Activated CD4-positive, alpha-beta memory T cell treated with anti-CD3 and anti-CD28 coated beads for 36 hours (primary cell): ENCODE results near the gene KLF16. TPM values are rescaled to one million over a fixed set of nuclear protein-coding genes. Genes with fewer than 3 reads are reported as not detected.

Experiments
- CTCF ChIA-PET: fragments of 350-600 bp; sonication (Branson Sonifier 250); formaldehyde crosslinking; loops from one replicate; lab custom pipeline; 2021; ENCODE audit warnings: antibody characterized with exemption, inconsistent platforms; lab: Charles Lee
- POLR2A ChIA-PET: fragments of 350-600 bp; sonication (Branson Sonifier 250); formaldehyde crosslinking; loops from one replicate; lab custom pipeline; 2021; ENCODE audit warnings: antibody characterized with exemption; lab: Charles Lee
- DNase-seq: peaks from one replicate; pipeline ENCODE4 v3.0.0-alpha.2; 2020
- H3K27ac Mint-ChIP-seq: one replicate; pipeline ENCODE4 v1.8.0; 2021; ENCODE audit warnings: mixed read lengths
- H3K27me3 Mint-ChIP-seq: one replicate; pipeline ENCODE4 v1.8.0; 2021; ENCODE audit warnings: mixed read lengths
- H3K36me3 Mint-ChIP-seq: one replicate; pipeline ENCODE4 v1.8.0; 2021; ENCODE audit warnings: mixed read lengths
- H3K4me1 Mint-ChIP-seq: one replicate; pipeline ENCODE4 v1.8.0; 2021; ENCODE audit warnings: low read depth, mixed read lengths
- H3K4me3 Mint-ChIP-seq: one replicate; pipeline ENCODE4 v1.8.0; 2021; ENCODE audit warnings: mild to moderate bottlenecking, mixed read lengths
- H3K9me3 Mint-ChIP-seq: one replicate; pipeline ENCODE4 v1.8.0; 2021; ENCODE audit warnings: mixed read lengths
- intact Hi-C: fragments of 100-400 bp; cut with micrococcal nuclease; formaldehyde crosslinking; loops from one replicate; pipeline ENCODE4 v1.15.1; 2023
- total RNA-seq, 2 experiments: library from RNA; stranded (reverse); gene quantifications; one replicate each; pipeline ENCODE4 v1.2.3, GENCODE V29; 2021

Gene KLF16
- total RNA-seq, 2 experiments from 2014 or later: 23.3 to 24.2 TPM

DNA sequence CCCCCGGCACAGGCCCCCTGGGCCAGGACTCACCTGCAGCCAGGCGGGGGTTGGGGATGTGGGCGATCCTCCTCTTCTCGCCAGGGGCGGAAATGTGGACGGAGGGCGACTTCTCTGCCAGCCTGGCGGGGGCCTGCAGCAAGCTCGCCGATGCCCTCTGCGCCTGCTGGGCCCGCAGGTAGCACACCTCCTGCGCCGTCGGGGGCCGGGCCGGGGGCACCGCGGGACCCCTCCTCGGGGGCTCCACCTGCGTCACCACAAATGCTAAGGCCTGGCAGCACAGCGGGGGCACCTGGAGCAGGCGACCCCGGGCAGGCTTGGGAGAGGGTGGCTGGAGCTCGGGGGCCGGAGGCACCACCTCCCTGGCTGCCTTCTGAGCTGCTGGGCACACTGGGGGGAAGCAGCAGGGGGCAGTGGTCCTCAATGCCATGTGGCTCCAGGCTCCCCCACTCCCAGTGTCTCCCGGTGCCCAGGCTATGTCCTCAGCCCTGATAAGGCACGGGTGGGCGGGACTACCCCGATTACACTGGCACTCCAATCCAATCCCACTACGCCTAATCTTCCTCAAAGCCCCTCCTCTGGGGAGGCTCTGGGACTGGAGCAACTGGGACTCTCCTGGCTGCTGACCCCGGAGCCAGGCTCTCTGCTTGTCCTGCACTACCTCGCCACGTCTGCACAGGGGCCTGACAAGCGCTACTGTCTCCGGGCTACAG is 39.7 kb downstream of the KLF16 start:
- CTCF ChIA-PET: interaction anchor here (0.8 kb wide), 1 partner anchor 14 kb away, joined by 3 read pairs; no protein-coding TSS in a partner anchor
- Mint-ChIP-seq H3K4me1 (no peaks in the 10 kb centered on the region), H3K27ac (no peak overlapping the region), H3K27me3 (no peaks in the 10 kb centered on the region), H3K9me3 (no peaks in the 10 kb centered on the region), H3K36me3 (peaks cover 21% of the 10 kb centered on the region), H3K4me3 (no peak overlapping the region)
- DNase-seq: no peak
- intact Hi-C loops: no loop called here
- POLR2A ChIA-PET: no interaction called here

DNA sequence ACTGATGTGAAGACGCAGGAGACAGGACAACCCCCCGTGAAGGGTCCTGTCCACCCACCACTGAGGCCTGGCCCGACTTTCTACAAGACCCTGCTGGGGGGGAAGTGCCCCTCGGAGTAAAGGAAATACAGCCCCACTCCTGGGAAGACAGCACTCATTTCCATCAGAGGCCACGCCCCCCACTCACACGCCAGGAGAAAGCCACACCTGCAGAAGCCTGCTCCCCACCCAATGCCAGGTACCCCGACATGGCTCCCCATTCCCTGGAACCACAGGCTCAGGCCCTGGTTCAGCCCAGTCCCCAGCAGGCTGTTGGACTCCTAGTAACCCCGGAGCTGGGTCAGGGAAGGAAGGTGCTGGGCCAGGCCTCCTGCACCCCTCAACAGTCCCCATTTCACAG is 40.4 kb downstream of the KLF16 start:
- no peaks in the 10 kb centered on the region for H3K9me3 Mint-ChIP-seq
- CTCF ChIA-PET: no interaction called here
- no peak overlapping the region for H3K27ac Mint-ChIP-seq
- H3K4me3 Mint-ChIP-seq: no peak overlapping the region
- H3K27me3 Mint-ChIP-seq: no peaks in the 10 kb centered on the region
- POLR2A ChIA-PET: no interaction called here
- no peaks in the 10 kb centered on the region for H3K4me1 Mint-ChIP-seq
- peaks cover 23% of the 10 kb centered on the region for H3K36me3 Mint-ChIP-seq
- intact Hi-C loops: no loop called here
- no peak for DNase-seq

DNA sequence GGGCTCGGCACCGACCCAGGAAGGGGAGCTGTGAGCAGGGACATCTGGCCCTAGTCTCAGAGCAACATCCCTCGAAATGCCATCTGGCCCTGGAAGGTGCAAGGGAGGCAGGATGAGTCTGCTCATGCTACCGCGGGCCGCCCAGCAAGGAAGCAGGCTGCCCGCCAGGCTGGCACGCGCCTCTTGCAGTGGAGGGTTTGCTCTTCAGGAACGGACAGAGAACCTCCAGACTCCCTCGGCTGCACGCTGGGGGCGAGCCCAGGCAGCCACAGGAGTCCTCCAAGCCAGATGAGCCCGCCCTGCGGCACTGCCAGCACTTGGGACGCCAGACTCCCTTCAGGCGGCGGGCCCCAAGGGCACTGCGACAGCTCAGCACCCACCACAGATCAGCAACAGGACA is 41.2 kb downstream of the KLF16 start:
- intact Hi-C loops: no loop called here
- Mint-ChIP-seq H3K27ac (no peak overlapping the region), H3K27me3 (no peaks in the 10 kb centered on the region), H3K36me3 (peaks cover 24% of the 10 kb centered on the region), H3K4me1 (no peaks in the 10 kb centered on the region), H3K9me3 (no peaks in the 10 kb centered on the region), H3K4me3 (no peak overlapping the region)
- DNase-seq: no peak
- POLR2A ChIA-PET: no interaction called here
- CTCF ChIA-PET: interaction anchor here (0.8 kb wide), 1 partner anchor 16 kb away, joined by 3 read pairs; no protein-coding TSS in a partner anchor

DNA sequence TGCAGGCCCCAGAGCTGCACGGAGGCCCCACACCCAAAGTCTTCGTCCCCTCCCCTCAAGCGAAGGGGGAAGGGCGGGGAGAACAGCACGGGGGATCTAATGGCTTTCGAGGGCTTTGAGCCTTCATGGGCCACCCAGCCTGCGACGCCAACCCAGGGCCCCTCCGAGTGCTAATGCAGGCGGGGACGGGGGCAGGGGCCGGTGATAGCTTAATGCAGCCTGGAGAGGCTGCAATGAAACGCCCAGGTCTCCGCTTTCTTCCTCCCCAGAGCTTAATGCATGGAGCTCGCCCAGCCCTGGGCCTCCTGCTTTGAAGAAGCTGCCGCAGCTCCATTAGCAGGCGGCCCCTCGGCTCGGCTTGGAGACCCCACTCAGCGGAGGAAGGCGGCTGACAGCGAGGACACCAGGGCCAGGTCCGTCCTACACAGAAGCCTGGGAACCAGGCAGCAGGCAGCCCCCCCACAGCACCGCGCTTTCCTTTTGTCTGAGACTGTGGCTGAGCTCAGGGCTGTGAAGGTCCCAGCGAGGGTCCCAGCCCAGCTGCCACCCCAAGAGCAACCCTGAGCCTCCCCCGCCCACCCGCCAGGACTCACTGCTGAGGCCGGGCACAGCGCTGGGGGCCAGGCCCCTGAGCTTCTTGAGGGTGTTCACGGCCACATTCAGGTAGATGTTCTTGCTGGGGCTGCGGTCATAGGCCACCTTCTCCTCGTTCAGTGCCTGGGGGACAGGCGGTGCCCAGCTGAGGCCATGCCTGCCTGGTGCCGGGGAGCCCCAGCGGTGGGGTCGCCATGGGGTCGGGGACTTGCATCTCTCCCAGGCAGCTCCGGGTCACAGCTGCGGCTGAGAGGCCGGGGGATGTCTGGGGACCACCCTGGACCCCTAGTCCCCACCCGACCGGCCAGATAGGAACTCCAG is 43.8 kb downstream of the KLF16 start:
- Mint-ChIP-seq H3K36me3 (peaks cover 23% of the 10 kb centered on the region), H3K4me1 (no peaks in the 10 kb centered on the region), H3K27ac (no peak overlapping the region), H3K9me3 (no peaks in the 10 kb centered on the region), H3K27me3 (no peaks in the 10 kb centered on the region), H3K4me3 (no peak overlapping the region)
- ChIA-PET CTCF (no interaction called here), POLR2A (no interaction called here)
- no peak for DNase-seq
- intact Hi-C loops: no loop called here

DNA sequence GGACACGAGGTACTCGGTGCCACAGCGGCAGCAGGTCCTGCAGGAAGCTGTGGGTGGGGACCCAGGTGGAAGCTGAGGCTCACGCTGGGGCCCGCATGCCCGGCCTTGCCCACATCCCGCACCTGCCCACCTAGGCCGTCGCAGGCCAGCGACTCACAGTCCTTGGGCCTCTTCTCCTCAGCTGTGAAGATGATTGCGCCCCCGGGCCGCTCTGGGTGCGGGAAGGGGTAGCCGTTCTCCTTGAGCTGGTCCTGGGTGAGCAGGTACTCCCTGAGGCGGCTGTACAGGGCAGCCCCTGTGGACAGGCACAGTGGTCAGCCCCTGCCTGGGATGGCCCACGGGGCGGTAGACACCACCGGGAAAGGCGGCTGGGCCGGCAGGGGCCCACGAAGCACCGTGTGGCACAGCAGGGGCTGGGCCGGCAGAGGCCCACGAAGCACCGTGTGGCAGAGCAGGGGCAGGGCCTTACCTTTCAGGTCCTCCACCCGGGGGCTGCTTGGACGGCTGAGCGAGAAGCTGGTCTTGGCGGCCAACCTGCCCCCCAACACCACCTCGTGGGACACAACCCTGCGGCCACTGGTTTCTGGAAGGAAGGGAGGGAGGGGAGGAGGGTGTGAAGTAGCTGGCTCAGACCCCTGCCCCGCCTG is 44.7 kb downstream of the KLF16 start:
- CTCF ChIA-PET: interaction anchor here (0.6 kb wide), 1 partner anchor 33 kb away, joined by 3 read pairs; no protein-coding TSS in a partner anchor
- Mint-ChIP-seq H3K9me3 (no peaks in the 10 kb centered on the region), H3K27me3 (no peaks in the 10 kb centered on the region), H3K27ac (no peak overlapping the region), H3K36me3 (peaks cover 21% of the 10 kb centered on the region), H3K4me3 (no peak overlapping the region), H3K4me1 (peaks cover 2% of the 10 kb centered on the region)
- intact Hi-C loops: no loop called here
- DNase-seq: no peak
- POLR2A ChIA-PET: no interaction called here

DNA sequence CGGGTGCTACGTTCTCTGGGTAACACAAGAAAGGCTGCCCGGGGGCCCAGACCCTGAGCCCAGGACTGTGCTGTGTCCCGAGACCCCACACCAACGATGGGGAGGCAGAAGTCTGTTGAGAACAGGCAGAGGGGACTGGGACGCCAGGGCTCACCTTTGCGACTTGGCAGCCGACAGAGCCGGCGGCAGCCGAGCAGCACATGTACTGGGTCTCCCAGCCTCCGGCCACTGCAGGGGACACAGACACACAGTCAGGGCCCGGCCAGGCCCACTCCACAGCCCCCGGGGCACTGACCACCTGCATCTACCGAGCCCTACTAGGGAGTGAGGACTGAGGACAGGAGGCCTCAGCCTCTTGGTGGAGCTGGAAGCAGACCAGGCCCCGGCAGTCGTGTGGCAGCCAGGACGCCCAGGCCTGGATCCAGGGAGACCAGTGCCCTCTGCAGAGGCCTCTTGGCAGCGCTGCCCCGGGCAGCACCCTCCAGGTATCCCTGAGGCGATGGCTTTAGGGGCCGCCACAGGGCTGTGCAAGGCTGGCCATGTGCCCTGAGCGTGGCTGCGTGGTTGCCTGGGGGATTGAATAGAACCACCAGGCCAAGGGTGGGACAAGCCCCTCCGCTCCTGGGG is 45.7 kb downstream of the KLF16 start:
- Mint-ChIP-seq H3K9me3 (no peaks in the 10 kb centered on the region), H3K27ac (no peak overlapping the region), H3K27me3 (no peaks in the 10 kb centered on the region), H3K4me3 (no peak overlapping the region), H3K36me3 (peaks cover 19% of the 10 kb centered on the region), H3K4me1 (peaks cover 10% of the 10 kb centered on the region)
- DNase-seq: no peak
- POLR2A ChIA-PET: no interaction called here
- intact Hi-C loops: no loop called here
- CTCF ChIA-PET: no interaction called here

DNA sequence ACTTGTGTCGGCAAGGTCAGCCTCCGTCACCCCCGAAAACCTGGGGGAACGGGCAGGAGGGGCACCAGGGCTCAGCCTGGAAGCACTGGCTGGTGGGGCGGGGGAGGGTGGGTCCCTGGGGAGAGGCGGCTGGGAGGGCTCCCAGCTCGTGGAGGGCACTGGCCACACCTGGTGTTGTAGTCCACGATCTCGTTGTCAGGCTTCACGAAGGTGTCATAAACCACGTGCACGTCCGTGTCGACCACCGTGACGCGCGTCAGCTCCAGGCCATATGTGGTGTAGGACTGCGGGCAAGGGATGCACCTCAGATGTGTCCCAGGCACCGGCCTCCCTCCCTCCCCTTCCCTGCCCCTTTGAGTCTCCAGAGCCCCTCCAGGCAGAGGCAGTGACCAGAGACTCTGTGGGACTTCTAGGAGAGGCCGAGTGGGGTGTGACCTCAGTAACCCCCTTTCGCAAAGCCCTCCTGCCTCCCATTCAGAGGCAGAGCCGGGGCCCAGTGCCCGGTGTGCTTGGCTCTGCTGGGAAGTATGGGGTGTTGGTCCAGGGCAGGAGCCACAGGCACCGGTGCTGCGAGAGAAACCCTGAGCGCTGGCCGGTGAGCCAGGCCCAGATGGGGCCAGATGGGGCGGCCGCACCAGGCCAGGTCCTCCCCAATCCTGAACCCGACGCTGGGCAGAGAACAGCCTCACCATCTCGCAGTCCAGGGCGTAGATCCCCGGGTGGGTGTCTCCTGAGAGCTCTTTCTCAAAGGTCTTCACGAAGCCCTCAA is 46.7 kb downstream of the KLF16 start:
- intact Hi-C loops: no loop called here

GRCh38 chr19:1815605-1816529 is 47.5 kb downstream of the KLF16 start:
- Mint-ChIP-seq H3K27ac (no peak overlapping the region), H3K4me3 (no peak overlapping the region), H3K27me3 (no peaks in the 10 kb centered on the region), H3K9me3 (no peaks in the 10 kb centered on the region), H3K36me3 (peaks cover 11% of the 10 kb centered on the region), H3K4me1 (peaks cover 16% of the 10 kb centered on the region)
- intact Hi-C loops: no loop called here
- ChIA-PET POLR2A (no interaction called here), CTCF (interaction anchor here (2.2 to 3.2 kb wide), 2 partner anchors 10 to 26 kb away, joined by 6 to 17 read pairs; no protein-coding TSS in a partner anchor)
- no peak for DNase-seq

More for the DNA sequence above, 46.7 kb downstream of the KLF16 start:
- Mint-ChIP-seq H3K36me3 (peaks cover 14% of the 10 kb centered on the region), H3K27me3 (no peaks in the 10 kb centered on the region), H3K9me3 (no peaks in the 10 kb centered on the region), H3K27ac (no peak overlapping the region), H3K4me3 (no peak overlapping the region), H3K4me1 (peaks cover 12% of the 10 kb centered on the region)
- DNase-seq: no peak
- CTCF ChIA-PET: interaction anchor here (0.6 kb wide), 1 partner anchor 203 kb away, joined by 3 read pairs; no protein-coding TSS in a partner anchor
- POLR2A ChIA-PET: no interaction called here

DNA sequence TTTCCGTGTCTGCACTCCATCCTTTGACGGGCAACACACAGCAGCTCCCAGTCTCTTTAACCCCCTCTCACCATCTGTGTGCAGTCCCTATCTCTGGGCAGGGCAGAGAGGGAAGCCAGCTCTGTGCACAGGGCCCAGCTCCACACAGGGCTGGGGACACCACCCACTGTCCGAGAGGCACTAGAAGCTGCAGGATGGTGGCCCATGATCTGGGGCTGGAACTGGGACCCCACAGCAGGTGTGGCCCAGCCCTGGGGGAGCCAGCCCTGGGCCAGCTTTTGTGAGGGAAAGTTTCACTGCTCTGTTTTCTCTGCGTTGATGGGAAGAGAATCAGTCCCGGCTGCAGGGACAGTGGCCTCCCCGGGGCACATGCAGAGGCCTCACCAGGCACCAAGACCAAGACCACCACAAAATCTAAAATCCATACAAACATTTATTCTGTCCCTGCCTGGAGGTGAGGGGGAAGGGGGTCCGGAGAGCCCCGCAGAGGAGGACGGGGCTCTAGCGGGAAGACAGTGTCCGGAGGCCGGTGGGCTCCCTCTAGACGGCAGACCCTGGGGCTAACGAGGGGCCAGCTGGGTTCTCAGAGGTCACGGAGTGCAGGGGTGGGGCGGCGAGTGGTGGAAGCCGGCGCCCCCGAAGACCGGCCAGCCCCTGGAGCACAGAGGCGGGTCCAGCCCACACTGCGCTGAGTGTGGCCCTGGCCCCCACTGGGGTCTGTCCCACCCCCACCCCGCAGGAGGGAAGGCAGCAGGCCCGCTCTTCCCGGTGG is 48.4 kb downstream of the KLF16 start:
- Mint-ChIP-seq H3K4me3 (no peak overlapping the region), H3K9me3 (no peaks in the 10 kb centered on the region), H3K4me1 (peaks cover 16% of the 10 kb centered on the region), H3K36me3 (peaks cover 6% of the 10 kb centered on the region), H3K27ac (no peak overlapping the region), H3K27me3 (no peaks in the 10 kb centered on the region)
- DNase-seq: no peak
- ChIA-PET POLR2A (no interaction called here), CTCF (interaction anchor here (1.0 to 3.2 kb wide), 4 partner anchors 11 to 143 kb away, joined by 3 to 17 read pairs (median 6); no protein-coding TSS in a partner anchor)
- intact Hi-C loops: no loop called here

DNA sequence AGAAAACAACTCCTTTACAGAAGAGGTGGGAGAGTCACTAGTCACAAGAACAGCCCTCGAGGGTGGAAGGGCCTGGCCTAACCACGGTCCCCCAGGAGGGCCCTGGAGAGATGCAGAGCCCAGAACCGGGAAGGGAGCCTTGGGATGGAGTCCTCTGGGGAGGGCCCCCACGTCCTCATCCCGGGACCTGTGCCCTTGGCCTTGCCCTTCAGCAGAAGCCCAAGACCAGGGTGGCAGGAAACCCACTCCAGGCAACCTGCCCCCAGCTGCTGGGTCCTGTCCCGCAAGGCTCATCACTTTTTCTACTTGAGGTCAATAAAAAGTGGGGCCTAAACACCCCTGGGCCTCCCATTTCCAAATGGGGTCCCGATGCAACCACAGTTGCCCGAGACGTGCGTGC is 49.0 kb downstream of the KLF16 start:
- Mint-ChIP-seq H3K4me3 (no peak overlapping the region), H3K27me3 (no peaks in the 10 kb centered on the region), H3K36me3 (peaks cover 6% of the 10 kb centered on the region), H3K4me1 (peaks cover 16% of the 10 kb centered on the region), H3K27ac (no peak overlapping the region), H3K9me3 (no peaks in the 10 kb centered on the region)
- ChIA-PET POLR2A (no interaction called here), CTCF (interaction anchor here (1.0 to 3.2 kb wide), 4 partner anchors 12 to 142 kb away, joined by 3 to 17 read pairs (median 6); no protein-coding TSS in a partner anchor)
- intact Hi-C loops: no loop called here
- no peak for DNase-seq
